ENCODE data around the gene GCM1.

DNA sequence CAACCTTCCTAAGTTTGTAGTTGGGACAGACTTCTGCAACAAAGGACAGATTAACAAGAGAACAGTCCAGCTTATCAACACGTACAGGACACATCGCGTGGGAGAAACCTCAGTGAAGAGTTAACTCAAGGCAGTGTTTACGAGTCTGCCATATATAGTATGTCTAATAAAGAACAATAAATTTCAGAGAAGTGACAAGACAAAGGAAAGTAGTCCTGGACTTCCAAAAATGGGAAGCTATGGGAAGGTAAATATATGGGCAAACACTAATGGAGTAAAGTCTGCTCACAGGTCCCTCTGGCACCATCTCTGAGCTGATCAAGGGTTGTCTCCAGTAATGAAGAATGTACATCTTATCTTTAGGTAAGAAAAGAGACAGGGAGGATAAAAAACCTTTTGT is 34.9 kb downstream of the GCM1 start:
- no peak for TF ChIP-seq KHSRP (IDR thresholded peaks at IDR 0.05)
- TF ChIP-seq SMAD1 (IDR thresholded peaks at IDR 0.05; ENCODE audit: low read depth, low read length, partially characterized antibody), result no peak
- TF ChIP-seq CAMTA2 (CRISPR knock-in tag; conservative IDR thresholded peaks at IDR 0.05), result no peak
- no peak for TF ChIP-seq NUFIP1 (IDR thresholded peaks at IDR 0.05; ENCODE audit: partially characterized antibody)
- no peak for TF ChIP-seq HDAC2 (IDR thresholded peaks at IDR 0.05)
- no peak for TF ChIP-seq GATA2 (CRISPR knock-in tag; IDR thresholded peaks at IDR 0.05)
- TF ChIP-seq KLF6 (CRISPR knock-in tag; IDR thresholded peaks at IDR 0.05; ENCODE audit: borderline replicate concordance), result no peak
- TF ChIP-seq ZNF347 (CRISPR knock-in tag; IDR thresholded peaks at IDR 0.05; ENCODE audit: low read depth), result no peak
- TF ChIP-seq, protein P1, sequence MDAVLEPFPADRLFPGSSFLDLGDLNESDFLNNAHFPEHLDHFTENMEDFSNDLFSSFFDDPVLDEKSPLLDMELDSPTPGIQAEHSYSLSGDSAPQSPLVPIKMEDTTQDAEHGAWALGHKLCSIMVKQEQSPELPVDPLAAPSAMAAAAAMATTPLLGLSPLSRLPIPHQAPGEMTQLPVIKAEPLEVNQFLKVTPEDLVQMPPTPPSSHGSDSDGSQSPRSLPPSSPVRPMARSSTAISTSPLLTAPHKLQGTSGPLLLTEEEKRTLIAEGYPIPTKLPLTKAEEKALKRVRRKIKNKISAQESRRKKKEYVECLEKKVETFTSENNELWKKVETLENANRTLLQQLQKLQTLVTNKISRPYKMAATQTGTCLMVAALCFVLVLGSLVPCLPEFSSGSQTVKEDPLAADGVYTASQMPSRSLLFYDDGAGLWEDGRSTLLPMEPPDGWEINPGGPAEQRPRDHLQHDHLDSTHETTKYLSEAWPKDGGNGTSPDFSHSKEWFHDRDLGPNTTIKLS (IDR thresholded peaks at IDR 0.05; ENCODE audit: borderline replicate concordance, low read depth), result no peak
- no peak for TF ChIP-seq RFX5 (IDR thresholded peaks at IDR 0.05; ENCODE audit: low read depth, low read length)
- TF ChIP-seq POLR2H (tag; IDR thresholded peaks at IDR 0.05; ENCODE audit: low read depth), result no peak
- TF ChIP-seq ZNF24 (IDR thresholded peaks at IDR 0.05), result no peak
- no peak for TF ChIP-seq BHLHE40 (IDR thresholded peaks at IDR 0.05; ENCODE audit: low read length)
